Measurements from ENCODE around the gene SKI.

The SKI gene

DNA sequence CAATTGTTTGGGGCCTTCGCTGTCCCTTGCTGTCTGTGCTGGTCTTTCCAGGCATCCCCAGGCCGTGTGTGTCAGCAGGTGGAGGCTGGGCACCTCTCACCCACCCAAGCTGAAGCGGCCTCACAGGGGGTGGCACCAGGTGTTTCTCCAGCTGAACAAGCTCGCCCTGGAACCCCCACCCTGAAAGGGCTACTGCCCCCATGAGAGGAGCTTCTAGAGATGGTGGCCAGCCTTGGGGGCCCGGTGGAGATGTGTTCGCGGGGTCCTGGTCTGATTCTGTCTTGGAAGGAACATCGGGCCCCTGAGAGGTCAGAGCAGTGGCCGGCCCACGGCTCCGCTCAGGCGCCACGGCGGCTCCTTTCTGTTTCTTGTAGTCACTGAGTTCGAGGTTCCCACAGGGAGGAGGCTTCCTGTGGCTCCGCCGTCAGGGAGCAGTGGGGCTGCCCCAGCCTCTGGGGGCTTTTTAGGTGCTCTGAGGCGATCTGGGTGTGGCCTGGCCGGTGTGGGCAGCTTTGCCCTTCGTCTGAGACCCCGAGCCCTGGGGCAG, 46.9 kb downstream of the SKI start:
- DNase-seq (ENCODE audit: low read depth in 2 of 2): no peak

DNA sequence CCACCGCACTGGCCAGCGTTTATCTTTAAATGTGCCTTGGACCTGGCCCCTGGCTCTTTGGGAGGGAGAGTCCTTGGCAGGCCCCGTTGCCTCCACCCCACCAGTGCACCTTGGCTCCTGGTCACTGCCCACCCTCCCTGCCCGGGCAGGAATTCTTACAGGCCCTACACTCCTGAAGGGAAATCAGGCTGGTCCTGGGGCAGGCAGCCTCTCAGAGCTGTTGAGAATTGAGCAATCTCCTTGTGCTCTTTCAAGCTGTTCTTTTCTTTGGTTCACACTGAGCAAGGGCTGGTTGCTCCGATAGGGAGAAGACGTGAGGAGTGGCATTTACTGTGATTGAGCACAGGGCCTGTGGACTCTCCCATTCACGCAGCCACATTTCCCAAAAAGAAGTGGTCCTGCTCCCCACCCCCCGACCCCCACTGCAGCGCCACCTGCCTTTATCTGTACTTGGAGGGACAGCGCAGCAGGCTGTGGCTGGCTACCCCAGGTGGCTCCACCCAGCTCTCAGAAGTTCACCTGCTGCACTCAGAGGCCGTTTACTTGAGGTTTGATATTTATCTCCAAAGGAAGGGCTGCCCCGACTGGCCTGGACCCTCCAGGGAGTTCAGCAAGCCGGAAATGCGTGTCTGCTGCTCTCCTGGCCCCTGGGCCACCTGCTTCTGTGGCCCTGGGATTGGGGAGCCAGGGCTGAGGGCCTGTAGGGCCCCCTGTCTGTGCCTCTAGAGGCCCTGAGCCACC, 47.8 kb downstream of the SKI start:
- no peak for DNase-seq (ENCODE audit: low read depth in 2 of 2)

DNA sequence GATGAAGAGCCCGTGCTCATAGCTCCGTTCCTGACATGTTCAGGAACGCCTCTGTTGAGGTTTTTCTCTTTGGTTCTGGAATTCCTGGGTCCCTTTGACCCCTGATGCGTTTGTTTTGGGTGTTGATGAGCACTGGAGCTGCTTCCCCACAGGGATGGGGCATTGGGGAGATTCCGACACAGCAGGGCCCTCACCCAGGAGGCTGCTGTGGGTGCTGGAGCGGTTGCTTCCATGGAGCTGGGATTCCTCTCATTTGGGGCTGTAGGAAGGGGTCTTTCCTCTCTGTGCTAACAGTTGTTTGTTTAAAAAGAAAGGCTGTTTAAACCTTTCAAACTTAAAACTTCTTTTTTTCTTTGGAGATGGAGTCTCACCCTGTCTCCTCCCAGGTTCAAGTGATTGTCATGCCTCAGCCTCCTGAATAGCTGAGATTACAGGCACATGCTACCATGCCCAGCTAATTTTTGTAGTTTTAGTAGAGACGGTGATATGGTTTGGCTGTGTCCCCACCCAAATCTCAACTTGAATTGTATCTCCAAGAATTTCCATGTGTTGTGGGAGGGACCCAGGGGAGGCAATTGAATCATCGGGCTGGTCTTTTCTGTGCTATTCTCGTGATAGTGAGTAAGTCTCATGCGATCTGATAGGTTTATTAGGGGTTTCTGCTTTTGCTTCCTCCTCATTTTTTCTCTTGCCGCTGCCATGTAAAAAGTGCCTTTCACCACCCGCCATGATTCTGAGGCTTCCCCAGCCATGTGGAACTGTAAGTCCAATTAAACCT, 48.9 kb downstream of the SKI start:
- no peak for DNase-seq (ENCODE audit: low read depth in 2 of 2)

DNA sequence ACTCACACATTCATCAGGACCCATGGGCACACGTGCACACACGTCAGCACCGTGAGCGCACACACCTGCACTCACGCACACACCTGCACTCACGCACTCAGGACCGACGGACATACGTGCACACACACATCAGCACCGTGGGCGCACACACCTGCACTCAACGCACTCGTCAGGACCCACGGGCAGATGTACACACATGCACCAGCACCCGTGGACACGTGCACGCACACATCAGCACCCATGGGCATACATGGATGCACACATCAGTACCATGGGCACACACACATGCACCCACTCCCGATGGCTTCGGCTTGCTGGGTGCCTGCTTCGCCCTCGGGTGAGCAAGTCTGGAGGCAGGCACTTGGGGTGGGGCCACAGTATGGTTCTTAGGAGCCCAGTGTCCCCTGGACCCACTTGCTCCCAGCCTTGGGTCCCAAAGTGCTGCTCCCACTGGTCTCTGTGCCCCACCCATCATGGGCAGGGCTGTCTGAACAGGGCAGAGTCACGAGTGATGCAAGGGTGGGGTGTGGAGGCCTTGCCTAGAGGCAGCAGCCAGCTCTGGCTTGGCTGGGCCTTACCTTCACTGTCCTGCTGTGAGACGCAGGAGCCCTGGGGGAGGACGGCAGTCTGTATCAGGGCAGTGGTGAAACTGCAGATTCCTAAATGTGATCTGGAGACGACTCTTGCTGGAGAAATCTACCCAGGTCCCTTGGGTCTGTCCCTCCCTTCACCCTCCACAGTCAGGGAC, 49.8 kb downstream of the SKI start:
- no peak for DNase-seq (ENCODE audit: low read depth in 2 of 2)

DNA sequence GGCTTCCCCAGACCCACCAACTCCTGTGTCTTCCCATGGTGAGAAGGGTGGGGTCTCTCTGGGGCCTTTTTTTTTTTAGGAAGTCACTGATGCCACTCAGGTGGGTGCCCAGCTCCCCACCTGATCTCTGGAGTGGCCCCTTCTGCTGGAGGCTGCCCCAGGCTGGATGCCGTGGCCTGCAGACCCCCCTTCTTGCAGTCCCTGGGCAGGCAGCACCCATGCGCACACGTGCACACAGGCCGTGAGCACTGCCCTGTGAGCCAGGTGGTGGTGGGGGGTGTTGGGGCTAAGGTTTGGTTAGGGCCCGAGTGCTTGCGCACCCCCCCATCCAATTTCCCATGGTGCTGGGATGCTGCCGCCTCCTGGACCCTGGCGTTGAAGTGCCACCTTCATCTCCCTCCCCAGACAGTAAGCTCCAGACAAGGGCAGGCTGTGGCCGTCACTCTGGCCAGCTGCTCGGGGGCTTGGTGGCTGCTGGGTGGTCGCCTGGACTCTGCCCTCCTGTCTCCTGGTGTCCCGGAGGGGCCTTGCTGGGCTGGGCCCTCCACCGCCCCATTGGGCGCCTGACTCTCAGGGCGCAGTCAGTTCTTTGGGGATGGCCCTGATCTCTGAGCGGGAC, 50.6 kb downstream of the SKI start:
- no peak for DNase-seq (ENCODE audit: low read depth in 2 of 2)

DNA sequence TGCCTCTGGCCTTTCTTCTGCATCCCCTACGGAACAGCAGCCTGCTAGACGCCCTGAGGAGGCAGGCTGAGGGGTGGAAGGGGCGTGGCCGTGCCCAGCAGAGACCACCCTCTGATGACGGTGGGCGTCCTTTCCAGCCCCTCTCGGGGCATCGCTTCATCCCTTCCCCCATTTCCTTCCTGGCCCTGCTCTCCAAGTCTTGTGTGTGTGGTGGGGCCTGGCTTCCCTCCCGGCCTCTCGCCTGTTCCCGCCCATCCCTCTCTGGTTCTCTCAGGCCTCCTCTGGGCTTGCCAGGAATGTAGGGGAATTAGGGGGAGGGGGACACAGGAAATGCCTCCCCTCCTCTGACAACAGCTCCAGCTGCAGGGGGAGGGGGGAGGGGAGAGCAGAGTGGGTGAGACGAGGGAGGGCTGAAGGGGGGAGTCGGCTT, 51.1 kb downstream of the SKI start:
- DNase-seq (ENCODE audit: low read depth in 2 of 2): no peak

DNA sequence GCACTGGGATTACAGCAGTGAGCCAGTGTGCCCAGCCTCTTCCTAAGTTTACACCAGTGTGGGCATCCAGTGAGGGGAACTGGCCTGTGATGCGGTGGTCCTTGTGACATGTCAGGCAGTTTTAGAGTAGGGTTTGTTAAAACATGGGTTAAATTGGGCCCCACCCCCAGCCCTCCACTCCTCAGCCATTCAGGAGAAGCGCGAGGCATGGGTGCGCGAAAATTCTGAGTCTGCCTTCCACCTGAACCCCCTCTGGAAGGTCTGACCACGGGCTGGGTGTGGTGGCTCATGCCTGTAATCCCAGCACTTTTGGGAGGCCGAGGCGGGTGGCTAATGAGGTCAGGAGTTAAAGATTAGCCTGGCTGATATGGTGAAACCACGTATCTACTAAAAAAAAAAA, 51.7 kb downstream of the SKI start:
- DNase-seq (ENCODE audit: low read depth in 2 of 2): no peak

DNA sequence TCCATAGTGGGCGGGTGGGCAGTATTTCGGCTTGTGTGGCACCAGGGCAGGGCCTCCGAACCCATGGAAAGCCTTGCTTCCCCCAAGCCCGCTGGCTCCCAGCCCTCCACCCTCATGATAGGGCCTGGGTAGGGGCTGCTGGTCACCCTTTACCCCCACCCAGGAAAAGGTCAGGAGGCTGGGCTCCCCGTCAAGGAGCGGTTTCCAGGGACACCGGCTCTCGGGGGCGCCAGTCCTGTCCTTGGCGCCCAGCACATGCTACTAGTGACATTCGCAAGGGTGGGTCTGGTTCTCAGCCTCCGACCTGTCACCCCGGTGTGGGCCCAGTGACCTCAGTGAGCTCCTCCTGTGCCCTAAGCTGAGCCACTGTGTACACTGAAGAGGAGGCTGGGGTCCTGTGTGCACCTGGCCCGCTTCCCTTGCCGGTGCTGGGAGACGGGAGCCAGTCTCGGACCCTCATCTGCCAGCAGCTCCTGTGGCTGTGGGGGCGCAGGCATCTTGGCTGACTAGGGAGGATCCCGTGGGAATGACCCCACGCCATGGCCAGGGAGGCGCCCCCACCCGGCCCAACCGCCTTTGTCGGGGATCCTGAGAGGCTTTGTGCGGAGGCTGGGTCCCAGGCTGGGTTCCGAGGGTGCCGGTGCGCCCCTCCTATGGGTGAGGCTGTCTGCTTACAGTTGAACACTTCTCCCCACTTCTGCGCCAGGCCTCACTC, 54.6 kb downstream of the SKI start:
- DNase-seq (ENCODE audit: low read depth in 2 of 2): no peak

DNA sequence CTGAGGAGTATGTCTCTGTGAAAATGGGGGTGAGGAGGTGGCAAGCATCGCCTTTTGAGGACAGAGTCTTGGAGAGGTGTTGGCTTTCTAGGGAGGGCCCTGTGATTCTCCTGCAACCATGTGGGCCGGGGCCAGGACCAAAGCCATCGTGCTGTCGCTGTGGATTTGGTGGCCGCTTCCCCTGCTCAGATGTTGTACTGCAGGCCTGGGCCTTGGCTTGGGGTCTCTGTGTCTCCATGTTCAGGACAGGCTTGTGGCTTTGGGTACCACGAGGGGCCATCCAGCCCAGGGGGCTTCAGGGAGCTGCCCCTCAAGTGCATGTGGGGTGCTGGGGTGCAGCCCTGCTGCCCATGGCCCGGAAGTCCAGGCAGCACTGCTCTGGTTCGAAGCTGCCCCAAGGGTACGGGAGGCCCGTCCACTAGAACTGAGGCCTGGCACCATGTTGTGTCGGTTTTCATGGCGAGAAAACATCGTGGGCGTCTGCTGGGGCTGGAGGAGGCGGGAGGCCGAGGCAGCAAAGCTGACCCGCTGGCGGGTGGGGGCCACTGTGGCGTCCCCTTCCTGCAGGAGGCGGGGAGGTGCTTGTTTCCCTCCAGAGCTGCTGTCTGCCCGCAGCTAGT, 55.4 kb downstream of the SKI start:
- DNase-seq (ENCODE audit: low read depth in 2 of 2): no peak

DNA sequence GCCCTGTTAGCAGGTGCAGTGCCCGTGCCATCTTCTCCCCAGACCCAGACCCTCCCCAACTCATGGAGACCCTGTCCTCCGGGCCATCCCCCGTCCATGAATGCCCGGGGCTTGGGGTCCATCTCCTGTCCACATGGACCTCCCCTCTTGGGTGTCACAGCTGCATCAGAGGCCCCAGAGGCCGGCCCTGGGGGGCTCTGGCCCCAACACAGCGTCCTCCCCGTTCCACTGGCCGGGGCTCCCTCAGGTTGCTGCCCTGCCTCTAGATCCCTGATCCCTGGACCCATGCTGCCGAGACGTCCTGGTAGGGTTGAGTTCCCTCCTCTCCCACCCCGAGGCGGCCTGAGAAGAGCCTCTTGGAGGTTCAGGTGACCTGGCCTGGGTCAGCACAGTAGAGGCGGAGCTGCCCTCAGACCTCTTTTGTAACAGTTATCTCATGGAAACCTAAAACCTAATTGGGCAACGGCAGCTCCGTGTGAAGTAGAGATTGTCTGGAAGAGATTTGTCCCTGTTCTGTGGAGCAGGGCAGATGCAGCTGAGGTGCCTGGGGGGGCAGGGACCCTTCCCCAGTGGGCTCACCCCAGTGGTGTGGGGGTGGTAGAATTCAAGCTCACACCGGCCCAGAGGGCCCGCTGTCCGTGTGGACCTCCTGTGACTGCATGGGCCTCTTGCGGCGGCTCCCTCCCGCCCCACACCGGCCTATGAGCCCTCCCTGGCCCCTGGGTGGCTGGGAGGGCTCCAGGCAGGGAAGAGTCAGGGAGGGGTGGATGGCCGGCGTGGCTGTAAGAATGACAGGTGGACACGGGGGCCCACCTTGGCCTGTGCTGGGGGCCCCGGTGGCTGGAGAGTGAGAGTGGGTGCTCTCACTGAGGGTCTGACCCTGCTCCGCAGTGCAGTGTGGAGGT, 56.1 kb downstream of the SKI start:
- no peak for DNase-seq (ENCODE audit: low read depth in 2 of 2)

DNA sequence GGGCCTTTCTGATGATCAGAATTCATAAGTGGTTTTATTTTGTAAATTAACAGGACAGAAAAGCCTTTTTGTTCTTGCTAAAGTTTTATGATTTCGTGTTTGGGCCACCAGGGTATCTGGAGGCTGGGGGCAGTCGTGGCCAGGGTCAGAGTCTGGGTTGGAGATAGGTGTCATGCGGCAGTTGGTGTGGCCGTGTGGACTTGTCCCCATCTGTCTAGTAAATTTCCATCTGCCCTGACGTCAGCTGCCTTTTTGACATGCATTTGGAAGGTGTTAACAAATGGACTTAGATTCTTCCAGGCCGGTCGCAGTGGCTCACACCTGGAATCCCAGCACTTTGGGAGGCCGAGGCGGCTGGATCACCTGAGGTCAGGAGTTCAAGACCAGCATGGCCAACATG, 56.8 kb downstream of the SKI start:
- DNase-seq (ENCODE audit: low read depth in 2 of 2): no peak

DNA sequence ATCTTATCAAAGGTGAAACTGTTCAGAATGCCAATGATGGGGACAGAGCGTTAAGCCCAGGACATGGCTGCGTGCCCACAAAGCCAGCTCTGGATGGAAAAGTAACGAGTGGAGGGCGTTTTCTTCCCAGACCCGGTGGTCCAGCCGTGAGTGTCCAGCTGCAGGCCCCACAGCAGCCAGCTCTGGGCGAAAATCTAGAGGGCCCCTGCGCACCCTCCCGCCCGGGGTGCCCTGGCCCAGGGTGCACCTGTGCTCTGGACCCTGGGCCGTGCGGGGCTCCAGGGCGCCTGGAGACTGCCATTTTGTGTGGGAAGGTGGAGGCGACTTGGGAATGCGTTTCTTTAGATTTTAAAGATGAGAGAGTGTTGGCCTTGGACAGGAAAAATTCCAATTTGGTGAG, 58.8 kb downstream of the SKI start:
- no peak for DNase-seq (ENCODE audit: low read depth in 2 of 2)

DNA sequence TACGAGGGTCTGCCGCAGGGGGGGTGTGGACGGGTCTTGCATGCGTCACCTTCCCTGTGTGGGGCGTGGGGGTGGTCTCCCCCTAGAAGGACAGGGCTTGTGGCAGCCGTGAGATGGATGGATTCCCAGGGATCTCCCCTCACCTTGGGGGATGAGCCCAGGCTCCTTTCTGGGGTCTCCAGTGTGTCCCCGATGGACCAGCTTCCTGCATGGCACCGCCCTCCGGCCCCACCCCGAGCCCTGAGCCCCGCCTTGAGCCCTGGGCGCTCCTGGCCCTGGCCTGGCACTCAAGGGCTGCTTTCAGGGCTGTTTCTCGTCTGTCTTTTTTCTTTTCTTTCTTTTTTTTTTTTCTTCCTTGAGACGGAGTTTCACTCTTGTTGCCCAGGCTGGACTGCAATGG, 59.5 kb downstream of the SKI start:
- DNase-seq (ENCODE audit: low read depth in 2 of 2): no peak

DNA sequence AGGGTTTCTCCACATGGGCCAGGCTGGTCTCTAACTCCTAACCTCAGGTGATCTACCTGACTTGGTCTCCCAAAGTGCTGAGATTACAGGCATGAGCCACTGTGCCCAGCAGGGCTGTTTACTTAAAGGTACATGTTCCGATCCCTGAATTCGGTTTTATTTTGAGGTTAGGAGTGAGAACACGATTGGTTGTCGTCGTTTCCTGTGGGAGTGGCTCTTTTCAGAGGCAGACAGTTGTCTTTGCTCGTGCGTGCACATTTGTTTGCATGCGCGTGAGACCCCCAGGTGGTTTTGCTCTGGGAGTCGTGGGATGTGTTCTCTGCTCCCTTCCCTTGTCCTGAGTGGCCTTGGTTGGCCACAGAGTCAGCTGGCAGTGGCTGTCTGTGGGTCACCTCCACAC, 60.2 kb downstream of the SKI start:
- DNase-seq (ENCODE audit: low read depth in 2 of 2): no peak

DNA sequence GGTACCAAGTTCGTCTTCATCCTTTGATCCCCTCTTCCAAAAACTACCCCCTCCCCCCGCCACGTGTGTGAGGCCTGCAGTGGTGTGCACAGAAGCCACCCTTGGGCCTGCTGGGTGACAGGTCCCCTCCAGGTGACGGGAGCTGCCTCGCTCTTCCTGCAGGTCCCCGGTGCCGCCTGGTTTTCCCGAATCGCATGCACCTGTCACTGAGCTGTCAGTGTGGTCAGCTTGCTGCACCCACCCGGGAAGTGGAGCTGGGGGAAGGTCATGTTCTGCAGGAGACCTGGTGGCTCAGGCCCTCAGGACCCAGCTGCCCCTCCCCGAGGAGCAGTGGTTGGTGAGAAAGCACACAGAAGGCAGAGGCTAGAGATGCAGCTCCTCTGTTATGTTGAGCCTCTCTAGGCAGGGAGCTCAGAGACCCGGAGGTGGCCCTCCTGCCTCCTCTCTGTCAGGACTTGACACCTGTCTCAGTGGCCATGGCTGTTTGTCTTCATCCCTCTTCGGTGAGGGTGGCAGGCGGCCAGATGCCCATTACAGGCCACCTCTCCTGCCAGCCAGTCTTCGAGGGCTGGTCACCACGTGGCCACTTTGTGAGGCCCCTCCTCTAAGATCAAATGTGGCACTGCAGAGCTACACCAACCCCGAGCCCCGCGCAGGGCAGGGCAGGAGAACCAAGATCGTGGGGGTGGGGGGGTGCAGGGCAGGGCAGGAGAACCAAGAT, 60.9 kb downstream of the SKI start:
- DNase-seq (ENCODE audit: low read depth in 2 of 2): no peak

DNA sequence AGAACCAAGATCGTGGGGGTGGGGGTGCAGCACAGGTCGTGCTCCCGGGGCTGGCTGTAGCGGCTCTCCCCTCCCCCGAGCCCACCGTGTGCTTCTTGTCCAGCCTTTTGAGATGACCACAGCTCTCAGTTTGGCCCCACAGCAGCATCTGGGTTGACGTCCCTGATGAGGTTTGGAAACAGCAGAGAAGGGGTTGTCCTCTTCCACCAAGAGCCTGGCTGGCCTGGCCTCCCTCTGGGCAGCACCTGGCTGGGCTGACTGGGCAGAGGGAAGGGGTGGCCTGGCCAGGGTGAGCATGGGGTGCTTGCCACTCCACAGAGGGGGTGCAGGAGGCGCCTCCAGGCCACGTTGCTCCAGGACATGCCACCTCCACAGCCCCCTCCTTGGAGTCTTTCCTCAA, 61.5 kb downstream of the SKI start:
- no peak for DNase-seq (ENCODE audit: low read depth in 2 of 2)

DNA sequence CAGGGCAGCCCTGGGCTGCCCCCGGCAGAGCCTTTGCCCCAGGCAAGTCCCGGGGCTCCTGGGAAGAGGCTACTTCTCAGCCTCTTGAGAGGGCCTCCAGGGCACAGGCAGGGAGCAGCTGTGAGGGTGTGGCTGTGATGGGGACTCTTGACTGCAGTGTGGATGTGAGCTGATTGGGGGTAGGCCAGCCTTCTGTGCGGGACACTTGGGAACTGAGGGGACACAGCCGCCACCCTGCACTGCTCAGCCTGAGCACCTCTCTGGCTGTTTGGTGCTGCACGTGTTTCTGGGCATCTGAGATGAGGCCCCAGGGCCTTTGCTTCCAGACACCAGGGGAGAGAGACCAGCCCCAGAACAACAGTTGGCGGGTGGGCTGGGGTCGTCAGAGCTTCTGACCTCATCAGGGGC, 62.1 kb downstream of the SKI start:
- peak in 1 of 2 donors; percentile 15 for DNase-seq (ENCODE audit: low read depth in 2 of 2)

DNA sequence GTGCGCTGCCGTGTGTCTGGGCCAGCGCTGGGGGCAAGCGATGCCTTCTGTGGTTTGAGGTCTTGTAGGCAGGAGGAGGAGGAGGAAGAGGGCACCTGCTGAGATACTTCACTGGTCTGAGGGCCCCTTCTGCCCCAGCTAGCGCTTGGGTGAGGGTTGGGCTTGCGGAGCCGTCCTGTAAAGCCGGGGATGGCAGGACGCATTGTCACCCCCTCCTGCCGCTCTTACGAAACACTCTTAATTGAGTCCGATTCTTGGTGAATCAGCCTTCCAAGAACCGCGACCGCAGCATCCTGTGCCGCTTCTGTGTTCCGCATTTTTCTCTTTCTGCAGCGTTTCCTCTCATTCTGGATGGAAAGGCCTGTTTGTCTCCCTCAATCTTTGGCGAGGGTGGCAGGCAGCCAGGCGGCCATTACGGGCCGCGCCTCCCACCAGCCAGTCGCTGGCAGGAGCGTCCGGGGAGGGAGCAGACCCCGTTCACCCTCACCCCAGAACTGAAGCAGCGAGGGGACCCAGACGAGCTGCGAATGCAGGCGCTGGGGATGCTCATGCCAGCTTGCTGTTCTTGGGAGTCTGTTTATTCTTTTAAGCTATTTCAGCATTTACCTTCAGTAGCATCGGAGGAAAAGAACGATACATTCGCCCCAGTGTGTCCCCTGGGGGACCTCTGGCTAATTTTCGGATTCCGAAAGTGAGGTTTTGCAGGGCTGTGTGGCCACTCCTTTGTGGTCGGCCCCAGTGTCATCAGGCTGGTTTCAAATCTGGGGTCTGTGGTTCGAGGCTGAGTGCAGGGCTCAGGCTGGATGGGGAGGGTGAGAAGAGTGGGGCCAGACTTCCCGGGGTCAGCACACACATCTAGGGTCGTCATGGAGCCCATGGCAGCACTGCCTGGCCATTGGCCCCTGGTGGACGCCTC, 62.7 kb downstream of the SKI start:
- DNase-seq (ENCODE audit: low read depth in 2 of 2): peak; percentile 81
